PC-3 (cell line): ENCODE results near the gene FAM174B. TPM values are rescaled to one million over a fixed set of nuclear protein-coding genes. Genes with fewer than 3 reads are reported as not detected.
"Not testable (repeated sequence)": the region's sequence is repeated elsewhere in the genome, so short reads cannot be mapped to it uniquely, and the experiment has no call there.

Source experiments
- ATAC-seq: fragments of 200-7000 bp; cut with Tn5 transposase; 2 replicates; pipeline ENCODE4 v1.9.1; 2020; ENCODE audit warnings: mild to moderate bottlenecking, moderate library complexity
- BruUV-seq: library from RNA; stranded (reverse); fragments of 400-500 nt; replicated peaks from 2 replicates; lab custom pipeline; 2021; lab: Mats Ljungman, UMichigan
- CTCF ChIA-PET: fragments of 300-600 bp; sonication (Branson Sonifier 250); formaldehyde crosslinking; loops from one replicate; lab custom pipeline; 2022; ENCODE audit warnings: antibody characterized with exemption; lab: Charles Lee
- POLR2A ChIA-PET: fragments of 300-600 bp; sonication (Branson Sonifier 250); formaldehyde crosslinking; loops from one replicate; lab custom pipeline; 2022; ENCODE audit warnings: antibody characterized with exemption; ENCODE audit not compliant: unreplicated experiment; lab: Charles Lee
- DNase-seq: peaks from one replicate; pipeline ENCODE4 v3.0.0-alpha.2; 2015
- H2AFZ ChIP-seq: fragments of 300-600 bp; sonication (generic); 2 replicates; pipeline ENCODE4 v1.6.0; 2016; ENCODE audit warnings: antibody characterized with exemption, low read length
- H3F3A ChIP-seq: fragments of 300-600 bp; sonication (generic); one replicate; pipeline ENCODE4 v1.6.0; 2017; ENCODE audit warnings: antibody characterized with exemption, low read length, control low read depth, mild to moderate bottlenecking; ENCODE audit not compliant: unreplicated experiment
- H3K27ac ChIP-seq: fragments of 300-600 bp; sonication (generic); 2 replicates; pipeline ENCODE4 v1.5.1; 2016; ENCODE audit warnings: mild to moderate bottlenecking, low read length
- H3K27me3 ChIP-seq: fragments of 300-600 bp; sonication (generic); 2 replicates; pipeline ENCODE4 v1.6.1; 2016; ENCODE audit warnings: low read length, mixed read lengths
- H3K36me3 ChIP-seq: fragments of 300-600 bp; sonication (generic); 2 replicates; pipeline ENCODE4 v1.6.1; 2016; ENCODE audit warnings: low read depth, mixed run types, low read length, mixed read lengths
- H3K4me1 ChIP-seq: fragments of 300-600 bp; sonication (generic); 2 replicates; pipeline ENCODE4 v1.5.1; 2016; ENCODE audit warnings: low read length; ENCODE audit not compliant: insufficient read depth
- H3K4me2 ChIP-seq: fragments of 300-600 bp; sonication (generic); 2 replicates; pipeline ENCODE4 v1.6.0; 2016; ENCODE audit warnings: low read length
- H3K4me3 ChIP-seq: fragments of 300-600 bp; sonication (generic); 2 replicates; pipeline ENCODE4 v1.5.1; 2016; ENCODE audit warnings: mild to moderate bottlenecking, low read length, mixed read lengths
- H3K79me2 ChIP-seq: fragments of 300-600 bp; sonication (generic); 2 replicates; pipeline ENCODE4 v1.6.1; 2017; ENCODE audit warnings: low read length, mixed read lengths
- H3K9ac ChIP-seq: fragments of 300-600 bp; sonication (generic); 2 replicates; pipeline ENCODE4 v1.6.0; 2016; ENCODE audit warnings: mild to moderate bottlenecking, low read length
- H3K9me2 ChIP-seq: fragments of 300-600 bp; sonication (generic); replicated peaks from 2 replicates; pipeline ENCODE4 v1.6.1; 2016; ENCODE audit warnings: mixed run types, low read length, mixed read lengths
- H3K9me3 ChIP-seq: fragments of 300-600 bp; sonication (generic); 2 replicates; pipeline ENCODE4 v1.6.1; 2016; ENCODE audit warnings: low read length, mixed read lengths
- H4K20me1 ChIP-seq: fragments of 300-600 bp; sonication (generic); 2 replicates; pipeline ENCODE4 v1.6.1; 2016; ENCODE audit warnings: low read length, mixed read lengths
- CTCF ChIP-seq: fragments of 300-600 bp; sonication (generic); conservative IDR thresholded peaks from 2 replicates; pipeline ENCODE4 v1.5.1; 2017; ENCODE audit warnings: antibody characterized with exemption, low read depth, mild to moderate bottlenecking, low read length
- EZH2 ChIP-seq: fragments of 300-600 bp; sonication (generic); IDR thresholded peaks from one replicate; pipeline ENCODE4 v1.6.1; 2017; ENCODE audit warnings: antibody characterized with exemption, mild to moderate bottlenecking, low read length; ENCODE audit not compliant: unreplicated experiment
- EZH2phosphoT487 ChIP-seq: fragments of 300-600 bp; sonication (generic); IDR thresholded peaks from 2 replicates; pipeline ENCODE4 v1.6.1; 2018; ENCODE audit warnings: mild to moderate bottlenecking, antibody characterized with exemption, low read length, borderline replicate concordance
- intact Hi-C: fragments of 100-400 bp; cut with micrococcal nuclease; formaldehyde crosslinking; loops from 2 replicates; pipeline ENCODE4 v1.9.0; 2023
- total RNA-seq: library from RNA; depleted of rRNA; stranded (reverse); fragments of >200 nt; gene quantifications from 2 replicates; pipeline ENCODE4 v1.2.3, GENCODE V29; 2014

Gene FAM174B
- total RNA-seq, 1 experiment from 2014 or later = 9.6 TPM

GRCh38 chr15:92608866-92609700, 46.5 kb downstream of the FAM174B start:
- Histone ChIP-seq H3K9ac (no peak overlapping the region), H3F3A (no peaks in the 10 kb centered on the region), H3K79me2 (no peaks in the 10 kb centered on the region), H4K20me1 (no peaks in the 10 kb centered on the region), H3K27me3 (no peaks in the 10 kb centered on the region), H2AFZ (no peak overlapping the region), H3K9me2 (no peaks in the 10 kb centered on the region), H3K4me1 (no peaks in the 10 kb centered on the region), H3K4me3 (no peak overlapping the region), H3K27ac (no peak overlapping the region), H3K4me2 (no peak overlapping the region), H3K36me3 (no peaks in the 10 kb centered on the region), H3K9me3 (no peaks in the 10 kb centered on the region)
- POLR2A ChIA-PET = no interaction called here
- no TSS peak for BruUV-seq
- DNase-seq (no peak), ATAC-seq (no peak)
- intact Hi-C loops = no loop called here
- TF ChIP-seq EZH2 (no peak), EZH2phosphoT487 (no peak), CTCF (no peak)
- CTCF ChIA-PET = no interaction called here

DNA sequence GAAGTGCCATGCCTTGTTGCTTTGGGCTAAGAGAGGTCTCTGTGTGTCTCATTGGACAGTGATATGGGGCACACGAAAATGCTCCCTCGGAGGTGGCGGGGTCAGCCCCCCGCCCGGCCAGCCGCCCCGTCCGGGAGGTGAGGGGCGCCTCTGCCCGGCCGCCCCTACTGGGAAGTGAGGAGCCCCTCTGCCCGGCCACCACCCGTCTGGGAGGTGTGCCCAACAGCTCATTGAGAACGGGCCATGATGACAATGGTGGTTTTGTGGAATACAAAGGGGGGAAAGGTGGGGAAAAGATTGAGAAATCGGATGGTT, 48.8 kb downstream of the FAM174B start:
- ATAC-seq, H2AFZ ChIP-seq, BruUV-seq, POLR2A ChIA-PET, CTCF ChIA-PET, H3K4me1 ChIP-seq, H4K20me1 ChIP-seq, H3K9me2 ChIP-seq, H3K4me3 ChIP-seq, H3K4me2 ChIP-seq, H3K9me3 ChIP-seq, DNase-seq, H3K9ac ChIP-seq, H3F3A ChIP-seq, H3K36me3 ChIP-seq, H3K79me2 ChIP-seq, H3K27ac ChIP-seq, H3K27me3 ChIP-seq, intact Hi-C loops: not testable (repeated sequence)

GRCh38 chr15:92606126-92606835, 49.3 kb downstream of the FAM174B start:
- Histone ChIP-seq H3K27ac (no peak overlapping the region), H3F3A (no peaks in the 10 kb centered on the region), H3K4me3 (no peak overlapping the region), H4K20me1 (no peaks in the 10 kb centered on the region), H3K9ac (no peak overlapping the region), H3K27me3 (no peaks in the 10 kb centered on the region), H3K36me3 (no peaks in the 10 kb centered on the region), H3K4me2 (no peak overlapping the region), H2AFZ (no peak overlapping the region), H3K9me2 (no peaks in the 10 kb centered on the region), H3K4me1 (0 out of 2 replicates have a peak, but pooled peaks cover 6% of the 10 kb centered on the region), H3K9me3 (no peaks in the 10 kb centered on the region), H3K79me2 (no peaks in the 10 kb centered on the region)
- CTCF ChIA-PET = no interaction called here
- intact Hi-C loops = no loop called here
- no peak for TF ChIP-seq CTCF
- no peak for TF ChIP-seq EZH2
- TF ChIP-seq EZH2phosphoT487 = no peak
- DNase-seq = no peak
- no TSS peak for BruUV-seq
- ATAC-seq = no peak
- POLR2A ChIA-PET = no interaction called here
